ENCODE data around the gene ABCA13.

ABCA13 gene

GRCh38 chr7:48244864-48245271, 73.6 kb downstream of the ABCA13 start:
- DNase-seq = no peak

- DNase-seq = no peak
Measured at GRCh38 chr7:48245751-48246472, 74.7 kb downstream of the ABCA13 start.

- no peak for DNase-seq
Measured at GRCh38 chr7:48249166-48249565, 77.9 kb downstream of the ABCA13 start.

- no peak for DNase-seq
Measured at GRCh38 chr7:48250441-48250951, 79.2 kb downstream of the ABCA13 start.

GRCh38 chr7:48251766-48252165, 80.5 kb downstream of the ABCA13 start:
- DNase-seq = no peak

- DNase-seq = no peak
Measured at GRCh38 chr7:48252995-48253394, 81.7 kb downstream of the ABCA13 start.

GRCh38 chr7:48255046-48255445, 83.8 kb downstream of the ABCA13 start:
- no peak for DNase-seq

- DNase-seq = no peak
Measured at GRCh38 chr7:48259463-48260280, 88.4 kb downstream of the ABCA13 start.

GRCh38 chr7:48261696-48262095, 90.4 kb downstream of the ABCA13 start:
- no peak for DNase-seq

GRCh38 chr7:48262606-48263310, 91.5 kb downstream of the ABCA13 start:
- DNase-seq = no peak

GRCh38 chr7:48263311-48263650, 92.0 kb downstream of the ABCA13 start:
- DNase-seq = no peak

GRCh38 chr7:48269066-48269465, 97.8 kb downstream of the ABCA13 start:
- DNase-seq = no peak

GRCh38 chr7:48274662-48275061, 103.4 kb downstream of the ABCA13 start:
- DNase-seq = no peak

- no peak for DNase-seq
Measured at GRCh38 chr7:48279420-48279819, 108.2 kb downstream of the ABCA13 start.

GRCh38 chr7:48280100-48280499, 108.8 kb downstream of the ABCA13 start:
- DNase-seq = no peak

GRCh38 chr7:48285373-48285772, 114.1 kb downstream of the ABCA13 start:
- DNase-seq = no peak

- no peak for DNase-seq
Measured at GRCh38 chr7:48286836-48287235, 115.6 kb downstream of the ABCA13 start.

- DNase-seq = no peak
Measured at GRCh38 chr7:48289656-48290055, 118.4 kb downstream of the ABCA13 start.

- DNase-seq = no peak
Measured at GRCh38 chr7:48292949-48293348, 121.7 kb downstream of the ABCA13 start.

- no peak for DNase-seq
Measured at GRCh38 chr7:48295296-48295971, 124.2 kb downstream of the ABCA13 start.

- no peak for DNase-seq
Measured at GRCh38 chr7:48296966-48297365, 125.7 kb downstream of the ABCA13 start.

- DNase-seq = no peak
Measured at GRCh38 chr7:48298779-48299178, 127.5 kb downstream of the ABCA13 start.

- no peak for DNase-seq
Measured at GRCh38 chr7:48299580-48300169, 128.4 kb downstream of the ABCA13 start.

Measured in activated CD4-positive, CD25-positive, alpha-beta regulatory T cell (primary cell).